Ecto neural progenitor cell (in vitro differentiated cells): ENCODE data around the gene FGF10.

Experiments
- DNase-seq: peaks from one replicate; pipeline ENCODE4 v3.0.0-alpha.2; 2018; ENCODE audit warnings: low spot score

Gene FGF10

DNA sequence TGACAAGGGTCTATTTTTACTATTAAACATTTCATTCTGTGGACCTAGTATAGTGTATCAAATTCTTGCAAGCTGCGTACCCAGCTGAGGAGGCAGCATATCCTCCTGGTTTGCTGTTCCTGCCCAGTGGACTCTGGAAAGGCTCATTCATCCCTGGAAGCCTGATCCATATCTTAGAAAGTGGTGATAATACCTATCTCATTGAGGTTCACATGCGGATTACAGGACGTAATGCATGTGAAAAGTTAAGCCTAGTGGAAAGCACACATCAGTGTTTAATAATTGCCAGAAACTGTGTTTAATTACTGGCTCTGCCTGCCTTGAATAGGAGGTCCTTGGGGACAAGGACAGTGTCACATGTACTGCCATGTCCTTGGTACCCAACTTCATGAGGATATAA is 132.0 kb downstream of the FGF10 start:
- DNase-seq: no peak
